Smooth muscle cell (in vitro differentiated cells): ENCODE measurements around the gene ADAMTSL1. TPM values are rescaled to one million over a fixed set of nuclear protein-coding genes. Genes with fewer than 3 reads are reported as not detected.
A peak's percentile ranks its signal among the peaks of the same experiment; 100 is the strongest.

Experiments used
- DNase-seq: peaks from one replicate; lab custom pipeline; 2025; ENCODE audit not compliant: unreplicated experiment; lab: John Stamatoyannopoulos, UW
- H2AFZ ChIP-seq: fragments of 200-600 bp; sonication (generic); 2 replicates; pipeline ENCODE4 v1.6.0; 2016; ENCODE audit warnings: antibody characterized with exemption, low read depth, mild to moderate bottlenecking
- H3F3A ChIP-seq: fragments of 200-600 bp; sonication (generic); 2 replicates; pipeline ENCODE4 v1.6.0; 2017; ENCODE audit warnings: antibody characterized with exemption, low read depth
- H3K27ac ChIP-seq: fragments of 200-600 bp; sonication (generic); 2 replicates; pipeline ENCODE4 v1.5.1; 2016; ENCODE audit warnings: low read depth, mild to moderate bottlenecking
- H3K27me3 ChIP-seq: fragments of 200-600 bp; sonication (generic); 2 replicates; pipeline ENCODE4 v1.6.1; 2016; ENCODE audit warnings: low read depth, mild to moderate bottlenecking
- H3K36me3 ChIP-seq: fragments of 200-600 bp; sonication (generic); 2 replicates; pipeline ENCODE4 v1.5.1; 2016; ENCODE audit warnings: low read depth
- H3K4me1 ChIP-seq: fragments of 200-600 bp; sonication (generic); 2 replicates; pipeline ENCODE4 v1.5.1; 2016; ENCODE audit warnings: low read depth
- H3K4me2 ChIP-seq: fragments of 200-600 bp; sonication (generic); 2 replicates; pipeline ENCODE4 v1.6.0; 2016; ENCODE audit warnings: mild to moderate bottlenecking
- H3K4me3 ChIP-seq: fragments of 200-600 bp; sonication (generic); 2 replicates; pipeline ENCODE4 v1.5.1; 2016; ENCODE audit warnings: mild to moderate bottlenecking
- H3K79me2 ChIP-seq: fragments of 200-600 bp; sonication (generic); 2 replicates; pipeline ENCODE4 v1.6.0; 2016; ENCODE audit warnings: low read depth, mild to moderate bottlenecking
- H3K9ac ChIP-seq: fragments of 200-600 bp; sonication (generic); 2 replicates; pipeline ENCODE4 v1.6.0; 2016; ENCODE audit warnings: low read depth
- H3K9me3 ChIP-seq: fragments of 200-600 bp; sonication (generic); replicated peaks from 2 replicates; pipeline ENCODE4 v1.5.1; 2016; ENCODE audit warnings: low read depth
- H4K20me1 ChIP-seq: fragments of 200-600 bp; sonication (generic); 2 replicates; pipeline ENCODE4 v1.6.0; 2016; ENCODE audit warnings: low read depth
- CTCF ChIP-seq: fragments of 200-600 bp; sonication (generic); IDR thresholded peaks from 2 replicates; pipeline ENCODE4 v1.5.1; 2017; ENCODE audit warnings: borderline replicate concordance, mild to moderate bottlenecking, antibody characterized with exemption; ENCODE audit not compliant: insufficient read depth, poor library complexity, severe bottlenecking
- WGBS: methylation state at CpG from one replicate; pipeline ENCODE4 v1.1.7; 2016; ENCODE audit warnings: low lambda C conversion rate; 5-methylcytosine and 5-hydroxymethylcytosine counted together
- polyA plus RNA-seq: library from polyadenylated mRNA; unstranded; fragments of >200 nt; fragmentation: Nextera tagmentation; extraction: Ambion mirVana; gene quantifications from 2 replicates; pipeline ENCODE4 v1.2.1, GENCODE V29; 2016
- total RNA-seq: library from RNA; depleted of rRNA; stranded (reverse); fragments of >200 nt; gene quantifications from 2 replicates; pipeline ENCODE4 v1.2.3, GENCODE V29; 2014

The ADAMTSL1 gene
- total and polyA plus RNA-seq, 2 experiments from 2014 or later = 4.3 to 4.4 TPM

GRCh38 chr9:18749711-18750110, 275.8 kb downstream of the ADAMTSL1 start:
- no peak for TF ChIP-seq CTCF
- Histone ChIP-seq H2AFZ (no peak overlapping the region), H3F3A (no peaks in the 10 kb centered on the region), H3K27me3 (no peaks in the 10 kb centered on the region), H3K9ac (no peak overlapping the region), H3K36me3 (no peaks in the 10 kb centered on the region), H3K79me2 (no peaks in the 10 kb centered on the region), H3K27ac (no peak overlapping the region), H3K4me2 (no peak overlapping the region), H4K20me1 (no peaks in the 10 kb centered on the region), H3K4me1 (no peaks in the 10 kb centered on the region), H3K9me3 (no peaks in the 10 kb centered on the region), H3K4me3 (no peak overlapping the region)
- DNase-seq = no peak
- WGBS = 89% methylated on average over 1 of the region's 1 CpG

GRCh38 chr9:18753904-18754303, 280.0 kb downstream of the ADAMTSL1 start:
- no peaks in the 10 kb centered on the region for H3K27me3 ChIP-seq
- no peaks in the 10 kb centered on the region for H3K4me1 ChIP-seq
- H2AFZ ChIP-seq = peak overlapping the region; percentile 41
- 58% methylated on average over 4 of the region's 4 CpGs for WGBS
- no peak overlapping the region for H3K4me3 ChIP-seq
- no peak overlapping the region for H3K27ac ChIP-seq
- H4K20me1 ChIP-seq = no peaks in the 10 kb centered on the region
- H3K9me3 ChIP-seq = no peaks in the 10 kb centered on the region
- DNase-seq = no peak
- no peak for TF ChIP-seq CTCF
- no peaks in the 10 kb centered on the region for H3K36me3 ChIP-seq
- no peaks in the 10 kb centered on the region for H3K79me2 ChIP-seq
- no peaks in the 10 kb centered on the region for H3F3A ChIP-seq
- H3K4me2 ChIP-seq = no peak overlapping the region
- H3K9ac ChIP-seq = no peak overlapping the region

- Histone ChIP-seq H3K9me3 (no peaks in the 10 kb centered on the region), H3K9ac (no peak overlapping the region), H3K36me3 (no peaks in the 10 kb centered on the region), H4K20me1 (no peaks in the 10 kb centered on the region), H3K4me2 (no peak overlapping the region), H2AFZ (peak overlapping the region; percentile 41), H3K79me2 (no peaks in the 10 kb centered on the region), H3K4me3 (no peak overlapping the region), H3K27me3 (no peaks in the 10 kb centered on the region), H3F3A (no peaks in the 10 kb centered on the region), H3K4me1 (no peaks in the 10 kb centered on the region), H3K27ac (no peak overlapping the region)
- TF ChIP-seq CTCF = no peak
- WGBS = 75% methylated on average over 4 of the region's 4 CpGs
- DNase-seq = no peak
Measured at GRCh38 chr9:18754537-18754936, 280.6 kb downstream of the ADAMTSL1 start.

- no peak for TF ChIP-seq CTCF
- Histone ChIP-seq H2AFZ (no peak overlapping the region), H3K4me2 (no peak overlapping the region), H3F3A (no peaks in the 10 kb centered on the region), H4K20me1 (no peaks in the 10 kb centered on the region), H3K36me3 (no peaks in the 10 kb centered on the region), H3K9ac (no peak overlapping the region), H3K27ac (no peak overlapping the region), H3K4me1 (no peaks in the 10 kb centered on the region), H3K9me3 (no peaks in the 10 kb centered on the region), H3K4me3 (no peak overlapping the region), H3K27me3 (no peaks in the 10 kb centered on the region), H3K79me2 (no peaks in the 10 kb centered on the region)
- 93% methylated on average over 2 of the region's 2 CpGs for WGBS
- no peak for DNase-seq
Measured at GRCh38 chr9:18755263-18755662, 281.3 kb downstream of the ADAMTSL1 start.
